ENCODE results near the gene LRBA. TPM values are rescaled to one million over a fixed set of nuclear protein-coding genes. Genes with fewer than 3 reads are reported as not detected.

The LRBA gene
- total RNA-seq, 5 donors from 2014 or later (not counting 1 experiment from before 2014, with no cell fraction given), result 56.1 to 81.7 (median 56.9) TPM

GRCh38 chr4:150805183-150806025 is 209.7 kb downstream of the LRBA start:
- Mint-ChIP-seq H3K9me3 (no peaks in the 10 kb centered on the region), H3K27me3 (no peaks in the 10 kb centered on the region), H3K36me3 (peaks cover 63% of the 10 kb centered on the region), H3K4me3 (no peak overlapping the region), H3K27ac (no peak overlapping the region), H3K4me1 (peaks cover 7 to 12% (median 7%) of the 10 kb centered on the region in 3 donors)
- no peaks in the 10 kb centered on the region for H3K9me3 ChIP-seq
- no peaks in the 10 kb centered on the region for H3K27me3 ChIP-seq (replicated peaks in 1 of 2; ENCODE audit: control insufficient read depth in 2 of 2, extremely low read depth in 1 of 2, insufficient read depth in 2 of 2, low read length in 1 of 2)
- H3K4me3 ChIP-seq (ENCODE audit: control insufficient read depth in 1 of 2, extremely low read depth in 1 of 2, low read length in 1 of 2), result no peak overlapping the region
- no peak for ATAC-seq (replicated peaks in 1 of 4)
- H3K27ac ChIP-seq (ENCODE audit: low read length), result no peak overlapping the region
- 100% methylated on average over 1 of the region's 3 CpGs for WGBS (ENCODE audit: insufficient coverage)
- H3K4me1 ChIP-seq (ENCODE audit: control insufficient read depth in 1 of 2, extremely low read depth in 1 of 2, insufficient read depth in 2 of 2, low read length in 2 of 2), result no peaks in the 10 kb centered on the region
- peaks cover 0 to 16% of the 10 kb centered on the region in 2 donors for H3K36me3 ChIP-seq (ENCODE audit: control insufficient read depth in 2 of 2, extremely low read depth in 1 of 2, insufficient read depth in 1 of 2, low read length in 1 of 2)
- ChIA-PET POLR2A (no interaction called here), CTCF (no interaction called here)
- DNase-seq, result no peak

GRCh38 chr4:150801833-150802232 is 213.3 kb downstream of the LRBA start:
- CTCF ChIA-PET, result no interaction called here
- no peak overlapping the region for H3K4me3 ChIP-seq (ENCODE audit: control insufficient read depth in 1 of 2, extremely low read depth in 1 of 2, low read length in 1 of 2)
- peaks cover 63% of the 10 kb centered on the region for H3K36me3 Mint-ChIP-seq

DNA sequence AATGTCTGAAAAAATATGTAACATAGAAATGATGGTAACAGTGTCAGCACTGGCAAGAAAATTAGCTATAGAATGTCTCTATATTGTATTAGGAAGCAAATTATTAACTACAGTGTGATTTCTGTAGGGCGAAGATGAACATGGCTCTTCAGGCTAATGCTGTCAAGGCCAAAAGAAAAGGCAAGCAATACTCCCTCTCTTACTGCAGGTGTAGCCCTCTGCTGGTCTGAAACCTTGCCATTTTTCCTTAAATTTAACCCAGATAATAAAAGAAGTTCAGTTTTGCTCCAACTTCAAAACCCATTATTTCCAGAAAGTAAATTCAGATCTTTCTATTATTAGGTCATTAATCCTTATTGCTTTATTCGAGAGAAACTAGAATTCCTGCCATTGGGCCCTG is 215.9 kb downstream of the LRBA start:
- ATAC-seq (replicated peaks in 1 of 4) (no peak), DNase-seq (no peak)
- peaks cover 48% of the 10 kb centered on the region for H3K36me3 Mint-ChIP-seq
- no peaks in the 10 kb centered on the region for H3K9me3 Mint-ChIP-seq
- Histone ChIP-seq H3K4me3 (ENCODE audit: control insufficient read depth in 1 of 2, extremely low read depth in 1 of 2, low read length in 1 of 2) (no peak overlapping the region), H3K36me3 (ENCODE audit: control insufficient read depth in 2 of 2, extremely low read depth in 1 of 2, insufficient read depth in 1 of 2, low read length in 1 of 2) (peaks cover 0 to 6% of the 10 kb centered on the region in 2 donors), H3K4me1 (ENCODE audit: control insufficient read depth in 1 of 2, extremely low read depth in 1 of 2, insufficient read depth in 2 of 2, low read length in 2 of 2) (no peaks in the 10 kb centered on the region), H3K27ac (ENCODE audit: low read length) (no peak overlapping the region), H3K27me3 (replicated peaks in 1 of 2; ENCODE audit: control insufficient read depth in 2 of 2, extremely low read depth in 1 of 2, insufficient read depth in 2 of 2, low read length in 1 of 2) (no peaks in the 10 kb centered on the region), H3K9me3 (no peaks in the 10 kb centered on the region)
- CTCF ChIA-PET, result no interaction called here
- H3K4me3 Mint-ChIP-seq, result no peak overlapping the region
- POLR2A ChIA-PET, result no interaction called here
- no CpG with 5 or more reads among the region's 2 CpGs for WGBS (ENCODE audit: insufficient coverage)
- H3K4me1 Mint-ChIP-seq, result peaks cover 0 to under 1% (median under 1%) of the 10 kb centered on the region in 3 donors
- H3K27ac Mint-ChIP-seq, result no peak overlapping the region
- H3K27me3 Mint-ChIP-seq, result no peaks in the 10 kb centered on the region

More at GRCh38 chr4:150801833-150802232, 213.3 kb downstream of the LRBA start:
- H3K27ac ChIP-seq (ENCODE audit: low read length), result no peak overlapping the region
- POLR2A ChIA-PET, result interaction anchor here in 1 of 2 donors (0.7 kb wide), 1 partner anchor 11 kb away, joined by 17 read pairs; no protein-coding TSS in a partner anchor
- H3K27me3 ChIP-seq (replicated peaks in 1 of 2; ENCODE audit: control insufficient read depth in 2 of 2, extremely low read depth in 1 of 2, insufficient read depth in 2 of 2, low read length in 1 of 2), result no peaks in the 10 kb centered on the region
- Mint-ChIP-seq H3K27ac (no peak overlapping the region), H3K27me3 (no peaks in the 10 kb centered on the region), H3K4me3 (no peak overlapping the region), H3K9me3 (no peaks in the 10 kb centered on the region), H3K4me1 (peaks cover 2 to 7% (median 6%) of the 10 kb centered on the region in 3 donors)
- H3K9me3 ChIP-seq, result no peaks in the 10 kb centered on the region
- peaks cover 0 to 19% of the 10 kb centered on the region in 2 donors for H3K36me3 ChIP-seq (ENCODE audit: control insufficient read depth in 2 of 2, extremely low read depth in 1 of 2, insufficient read depth in 1 of 2, low read length in 1 of 2)
- WGBS (ENCODE audit: insufficient coverage), result 100% methylated on average over 1 of the region's 4 CpGs
- ATAC-seq (replicated peaks in 1 of 4), result no peak
- no peak for DNase-seq
- no peaks in the 10 kb centered on the region for H3K4me1 ChIP-seq (ENCODE audit: control insufficient read depth in 1 of 2, extremely low read depth in 1 of 2, insufficient read depth in 2 of 2, low read length in 2 of 2)

- Histone ChIP-seq H3K9me3 (no peaks in the 10 kb centered on the region), H3K27ac (ENCODE audit: low read length) (no peak overlapping the region), H3K36me3 (ENCODE audit: control insufficient read depth in 2 of 2, extremely low read depth in 1 of 2, insufficient read depth in 1 of 2, low read length in 1 of 2) (no peaks in the 10 kb centered on the region), H3K27me3 (replicated peaks in 1 of 2; ENCODE audit: control insufficient read depth in 2 of 2, extremely low read depth in 1 of 2, insufficient read depth in 2 of 2, low read length in 1 of 2) (no peaks in the 10 kb centered on the region), H3K4me1 (ENCODE audit: control insufficient read depth in 1 of 2, extremely low read depth in 1 of 2, insufficient read depth in 2 of 2, low read length in 2 of 2) (no peaks in the 10 kb centered on the region), H3K4me3 (ENCODE audit: control insufficient read depth in 1 of 2, extremely low read depth in 1 of 2, low read length in 1 of 2) (no peak overlapping the region)
- no peaks in the 10 kb centered on the region for H3K27me3 Mint-ChIP-seq
- ChIA-PET POLR2A (no interaction called here), CTCF (no interaction called here)
- no peak overlapping the region for H3K4me3 Mint-ChIP-seq
- ATAC-seq (replicated peaks in 1 of 4), result no peak
- H3K36me3 Mint-ChIP-seq, result peaks cover 35% of the 10 kb centered on the region
- no peak for DNase-seq
- WGBS (ENCODE audit: insufficient coverage), result no CpG with 5 or more reads among the region's 2 CpGs
- H3K9me3 Mint-ChIP-seq, result no peaks in the 10 kb centered on the region
- H3K27ac Mint-ChIP-seq, result no peak overlapping the region
- peaks cover 0 to 2% (median 0%) of the 10 kb centered on the region in 3 donors for H3K4me1 Mint-ChIP-seq
These were observed 220.4 kb downstream of the LRBA start for GRCh38 chr4:150794706-150795105.

DNA sequence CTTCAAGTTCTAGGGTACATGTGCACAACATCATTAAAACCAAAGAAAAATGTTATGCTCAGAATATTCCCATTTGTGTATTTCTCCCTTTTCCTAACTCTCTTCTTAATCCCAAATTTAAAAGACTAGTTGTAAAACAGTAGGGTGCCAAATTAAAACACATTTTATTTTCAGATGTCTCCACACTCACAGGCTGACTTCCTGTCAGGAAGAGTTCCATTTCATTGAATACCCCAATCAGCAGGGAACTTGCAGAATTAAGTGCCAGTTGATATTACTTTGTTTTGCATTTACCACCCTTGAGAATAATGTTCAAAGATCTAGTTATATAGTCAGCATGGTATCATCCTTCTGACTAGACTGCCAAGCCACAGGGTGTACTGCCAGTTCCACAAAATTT is 225.2 kb downstream of the LRBA start:
- H3K27me3 Mint-ChIP-seq, result no peaks in the 10 kb centered on the region
- H3K9me3 Mint-ChIP-seq, result no peaks in the 10 kb centered on the region
- no peak overlapping the region for H3K4me3 Mint-ChIP-seq
- H3K27me3 ChIP-seq (replicated peaks in 1 of 2; ENCODE audit: control insufficient read depth in 2 of 2, extremely low read depth in 1 of 2, insufficient read depth in 2 of 2, low read length in 1 of 2), result no peaks in the 10 kb centered on the region
- H3K9me3 ChIP-seq, result no peaks in the 10 kb centered on the region
- ATAC-seq (replicated peaks in 1 of 4) (no peak), DNase-seq (no peak)
- no peaks in the 10 kb centered on the region for H3K4me1 ChIP-seq (ENCODE audit: control insufficient read depth in 1 of 2, extremely low read depth in 1 of 2, insufficient read depth in 2 of 2, low read length in 2 of 2)
- POLR2A ChIA-PET, result no interaction called here
- no peak overlapping the region for H3K27ac ChIP-seq (ENCODE audit: low read length)
- H3K36me3 ChIP-seq (ENCODE audit: control insufficient read depth in 2 of 2, extremely low read depth in 1 of 2, insufficient read depth in 1 of 2, low read length in 1 of 2), result peaks cover 0 to 2% of the 10 kb centered on the region in 2 donors
- peaks cover 0 to 2% (median 0%) of the 10 kb centered on the region in 3 donors for H3K4me1 Mint-ChIP-seq
- CTCF ChIA-PET, result interaction anchor here in 1 of 2 donors (1.1 kb wide), 1 partner anchor 77 kb away, joined by 5 read pairs; no protein-coding TSS in a partner anchor
- H3K36me3 Mint-ChIP-seq, result peaks cover 18% of the 10 kb centered on the region
- no peak overlapping the region for H3K4me3 ChIP-seq (ENCODE audit: control insufficient read depth in 1 of 2, extremely low read depth in 1 of 2, low read length in 1 of 2)
- H3K27ac Mint-ChIP-seq, result no peak overlapping the region

- no peak overlapping the region for H3K4me3 Mint-ChIP-seq
- ChIA-PET CTCF (no interaction called here), POLR2A (no interaction called here)
- no peaks in the 10 kb centered on the region for H3K9me3 ChIP-seq
- DNase-seq (no peak), ATAC-seq (replicated peaks in 1 of 4) (no peak)
- peaks cover 13% of the 10 kb centered on the region for H3K36me3 Mint-ChIP-seq
- no peaks in the 10 kb centered on the region for H3K27me3 ChIP-seq (replicated peaks in 1 of 2; ENCODE audit: control insufficient read depth in 2 of 2, extremely low read depth in 1 of 2, insufficient read depth in 2 of 2, low read length in 1 of 2)
- peaks cover 0 to 2% of the 10 kb centered on the region in 2 donors for H3K36me3 ChIP-seq (ENCODE audit: control insufficient read depth in 2 of 2, extremely low read depth in 1 of 2, insufficient read depth in 1 of 2, low read length in 1 of 2)
- no peak overlapping the region for H3K27ac Mint-ChIP-seq
- no peaks in the 10 kb centered on the region for H3K27me3 Mint-ChIP-seq
- 75% methylated on average over 4 of the region's 8 CpGs for WGBS (ENCODE audit: insufficient coverage)
- no peaks in the 10 kb centered on the region for H3K4me1 ChIP-seq (ENCODE audit: control insufficient read depth in 1 of 2, extremely low read depth in 1 of 2, insufficient read depth in 2 of 2, low read length in 2 of 2)
- no peak overlapping the region for H3K27ac ChIP-seq (ENCODE audit: low read length)
- no peaks in the 10 kb centered on the region for H3K9me3 Mint-ChIP-seq
- no peaks in the 10 kb centered on the region for H3K4me1 Mint-ChIP-seq
- H3K4me3 ChIP-seq (ENCODE audit: control insufficient read depth in 1 of 2, extremely low read depth in 1 of 2, low read length in 1 of 2), result no peak overlapping the region
These were observed 230.1 kb downstream of the LRBA start for GRCh38 chr4:150784939-150785338.
